Thymus (tissue), 11 donors: ENCODE results near the gene HYLS1. TPM values are rescaled to one million over a fixed set of nuclear protein-coding genes. Genes with fewer than 3 reads are reported as not detected.

Experiments used
- DNase-seq, 9 donors: peaks; one replicate each; pipeline ENCODE4 v3.0.0-alpha.2; 2013; ENCODE audit warnings: low spot score in 9 of 9, low read depth in 6 of 9, missing footprints in 1 of 9
- H3K27ac ChIP-seq, 2 donors: one replicate each; pipeline ENCODE4 v1.5.1; 2013; ENCODE audit warnings: control low read depth in 1 of 2, low read depth in 1 of 2, low read length in 1 of 2, mild to moderate bottlenecking in 1 of 2, moderate library complexity in 1 of 2
- H3K27me3 ChIP-seq, 2 donors: one replicate each; pipeline ENCODE4 v1.5.1; 2013; ENCODE audit warnings: low read length in 1 of 2; ENCODE audit not compliant: control insufficient read depth in 2 of 2, insufficient read depth in 1 of 2
- H3K36me3 ChIP-seq, 2 donors: one replicate each; pipeline ENCODE4 v1.5.1; 2013; ENCODE audit warnings: low read length in 1 of 2, mild to moderate bottlenecking in 1 of 2, moderate library complexity in 1 of 2; ENCODE audit not compliant: control insufficient read depth in 2 of 2, insufficient read depth in 2 of 2
- H3K4me1 ChIP-seq, 2 donors: one replicate each; pipeline ENCODE4 v1.5.1; 2013; ENCODE audit warnings: low read length in 2 of 2; ENCODE audit not compliant: control insufficient read depth in 2 of 2, insufficient read depth in 2 of 2
- H3K4me3 ChIP-seq, 2 donors: one replicate each; pipeline ENCODE4 v1.5.1; 2013; ENCODE audit warnings: low read length in 2 of 2, control low read depth in 1 of 2, mild to moderate bottlenecking in 1 of 2
- H3K9me3 ChIP-seq, 2 donors: one replicate each; pipeline ENCODE4 v1.5.1; 2013; ENCODE audit warnings: low read length in 1 of 2, mild to moderate bottlenecking in 1 of 2; ENCODE audit not compliant: control insufficient read depth in 2 of 2, insufficient read depth in 1 of 2
- WGBS: extraction: QIAGEN DNeasy Blood & Tissue Kit; methylation state at CpG from one replicate; pipeline ENCODE4 v1.1.7; 2013; 5-methylcytosine and 5-hydroxymethylcytosine counted together
- polyA plus RNA-seq: library from polyadenylated mRNA; stranded (reverse); fragments of 200-250 nt; gene quantifications from one replicate; pipeline ENCODE4 v1.2.3, GENCODE V29; 2013
- total RNA-seq: library from RNA; stranded (reverse); fragments of 120-200 nt; gene quantifications from one replicate; pipeline ENCODE4 v1.2.4, GENCODE V29; 2013
- donor health status: healthy.

HYLS1 gene
- total and polyA plus RNA-seq, 2 donors = 3.6 to 9.0 TPM

- peaks cover 0 to 2% of the 10 kb centered on the region in 2 donors for H3K27me3 ChIP-seq
- no peak overlapping the region for H3K4me3 ChIP-seq
- peaks cover 0 to 14% of the 10 kb centered on the region in 2 donors for H3K4me1 ChIP-seq
- no peaks in the 10 kb centered on the region for H3K9me3 ChIP-seq
- no peak for DNase-seq
- no peaks in the 10 kb centered on the region for H3K36me3 ChIP-seq
- 94% methylated on average over 12 of the region's 12 CpGs for WGBS
- H3K27ac ChIP-seq = no peak overlapping the region
Observed at GRCh38 chr11:125935618-125936199, 48.2 kb downstream of the HYLS1 start.

- no peak for DNase-seq
- no peaks in the 10 kb centered on the region for H3K9me3 ChIP-seq
- 96% methylated on average over 5 of the region's 5 CpGs for WGBS
- H3K27me3 ChIP-seq = no peaks in the 10 kb centered on the region
- H3K4me1 ChIP-seq = peaks cover 0 to 18% of the 10 kb centered on the region in 2 donors
- no peak overlapping the region for H3K4me3 ChIP-seq
- no peak overlapping the region for H3K27ac ChIP-seq
- no peaks in the 10 kb centered on the region for H3K36me3 ChIP-seq
Observed at GRCh38 chr11:125938418-125938817, 51.0 kb downstream of the HYLS1 start.

GRCh38 chr11:125939081-125939521 is 51.6 kb downstream of the HYLS1 start:
- H3K9me3 ChIP-seq = no peaks in the 10 kb centered on the region
- WGBS = 82% methylated on average over 4 of the region's 4 CpGs
- DNase-seq = no peak

GRCh38 chr11:125940145-125940544 is 52.7 kb downstream of the HYLS1 start:
- Histone ChIP-seq H3K4me1 (peaks cover 0 to 18% of the 10 kb centered on the region in 2 donors), H3K4me3 (no peak overlapping the region), H3K27ac (no peak overlapping the region), H3K9me3 (no peaks in the 10 kb centered on the region), H3K36me3 (no peaks in the 10 kb centered on the region), H3K27me3 (no peaks in the 10 kb centered on the region)
- no peak for DNase-seq
- 97% methylated on average over 4 of the region's 4 CpGs for WGBS

More at GRCh38 chr11:125939081-125939521, 51.6 kb downstream of the HYLS1 start:
- peaks cover 0 to 18% of the 10 kb centered on the region in 2 donors for H3K4me1 ChIP-seq
- H3K27ac ChIP-seq = no peak overlapping the region
- no peaks in the 10 kb centered on the region for H3K36me3 ChIP-seq
- no peaks in the 10 kb centered on the region for H3K27me3 ChIP-seq
- H3K4me3 ChIP-seq = no peak overlapping the region

GRCh38 chr11:125941267-125941618 is 53.8 kb downstream of the HYLS1 start:
- Histone ChIP-seq H3K9me3 (no peaks in the 10 kb centered on the region), H3K4me1 (peaks cover 0 to 18% of the 10 kb centered on the region in 2 donors), H3K4me3 (no peak overlapping the region), H3K36me3 (no peaks in the 10 kb centered on the region), H3K27me3 (no peaks in the 10 kb centered on the region), H3K27ac (no peak overlapping the region)
- WGBS = 97% methylated on average over 4 of the region's 4 CpGs
- DNase-seq = no peak

- H3K9me3 ChIP-seq = no peaks in the 10 kb centered on the region
- 37% methylated on average over 20 of the region's 20 CpGs for WGBS
- DNase-seq = peak in 8 of 9 donors; percentile 15 to 63 (median 44)
Observed at GRCh38 chr11:125941619-125942611, 54.4 kb downstream of the HYLS1 start.

GRCh38 chr11:125942771-125943428 is 55.4 kb downstream of the HYLS1 start:
- Histone ChIP-seq H3K36me3 (no peaks in the 10 kb centered on the region), H3K27me3 (no peaks in the 10 kb centered on the region), H3K27ac (no peak overlapping the region), H3K4me1 (peaks cover 0 to 28% of the 10 kb centered on the region in 2 donors), H3K4me3 (no peak overlapping the region), H3K9me3 (no peaks in the 10 kb centered on the region)
- WGBS = 96% methylated on average over 12 of the region's 12 CpGs
- DNase-seq = no peak

More at GRCh38 chr11:125941619-125942611, 54.4 kb downstream of the HYLS1 start:
- Histone ChIP-seq H3K36me3 (no peaks in the 10 kb centered on the region), H3K4me1 (peaks cover 0 to 18% of the 10 kb centered on the region in 2 donors), H3K4me3 (no peak overlapping the region), H3K27ac (peak overlapping the region in 1 of 2 donors; percentile 3), H3K27me3 (no peaks in the 10 kb centered on the region)

- no peaks in the 10 kb centered on the region for H3K36me3 ChIP-seq
- H3K4me3 ChIP-seq = no peak overlapping the region
- H3K9me3 ChIP-seq = no peaks in the 10 kb centered on the region
- no peak overlapping the region for H3K27ac ChIP-seq
- H3K4me1 ChIP-seq = peaks cover 0 to 21% of the 10 kb centered on the region in 2 donors
- 93% methylated on average over 9 of the region's 9 CpGs for WGBS
- no peaks in the 10 kb centered on the region for H3K27me3 ChIP-seq
- no peak for DNase-seq
Observed at GRCh38 chr11:125943661-125944349, 56.3 kb downstream of the HYLS1 start.
